ENCODE data around the gene FBXL7. TPM values are rescaled to one million over a fixed set of nuclear protein-coding genes. Genes with fewer than 3 reads are reported as not detected.

Gene FBXL7
- total RNA-seq, 4 donors from 2014 or later = 2.1 to 25.6 (median 6.5) TPM

DNA sequence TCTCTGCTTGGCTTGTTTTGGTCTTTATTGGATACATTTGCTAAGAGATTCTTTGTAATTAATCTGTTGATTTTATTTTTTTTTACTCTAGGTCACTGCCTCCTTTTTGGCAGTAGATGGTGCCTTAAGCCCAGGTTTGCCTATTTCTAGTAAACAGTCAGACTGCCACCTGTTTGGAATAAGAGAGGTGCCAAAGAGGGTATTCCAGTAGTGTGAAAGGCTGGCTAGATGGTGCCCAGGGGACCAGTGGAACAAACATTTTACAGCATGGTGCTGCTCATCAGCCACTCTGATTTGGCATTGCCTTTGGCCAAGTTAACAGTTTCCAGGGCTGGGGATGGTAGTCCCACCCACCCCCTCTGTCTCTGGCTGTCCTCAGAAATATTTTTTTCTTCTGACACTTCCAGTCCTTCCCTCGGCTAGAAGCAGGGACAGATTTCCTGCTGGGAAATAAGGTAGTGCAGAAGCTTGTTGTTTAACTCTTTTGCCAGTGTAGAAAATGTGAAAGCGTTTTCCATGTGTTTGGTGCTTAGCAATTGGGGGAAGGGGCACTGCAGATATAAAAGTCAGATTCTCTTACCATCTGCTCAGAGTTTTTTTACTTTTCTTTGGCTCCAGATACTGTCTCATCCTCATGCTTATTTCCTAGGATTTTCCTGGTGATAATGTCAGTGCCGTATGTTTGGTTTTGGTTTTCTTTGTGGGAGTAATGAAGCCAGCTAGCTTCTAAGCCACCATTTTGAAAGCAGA lies 36.6 kb upstream of the FBXL7 start:
- H3K27me3 ChIP-seq = no peaks in the 10 kb centered on the region
- no peak for TF ChIP-seq POLR2A (IDR thresholded peaks at IDR 0.05)
- TF ChIP-seq, protein P1, sequence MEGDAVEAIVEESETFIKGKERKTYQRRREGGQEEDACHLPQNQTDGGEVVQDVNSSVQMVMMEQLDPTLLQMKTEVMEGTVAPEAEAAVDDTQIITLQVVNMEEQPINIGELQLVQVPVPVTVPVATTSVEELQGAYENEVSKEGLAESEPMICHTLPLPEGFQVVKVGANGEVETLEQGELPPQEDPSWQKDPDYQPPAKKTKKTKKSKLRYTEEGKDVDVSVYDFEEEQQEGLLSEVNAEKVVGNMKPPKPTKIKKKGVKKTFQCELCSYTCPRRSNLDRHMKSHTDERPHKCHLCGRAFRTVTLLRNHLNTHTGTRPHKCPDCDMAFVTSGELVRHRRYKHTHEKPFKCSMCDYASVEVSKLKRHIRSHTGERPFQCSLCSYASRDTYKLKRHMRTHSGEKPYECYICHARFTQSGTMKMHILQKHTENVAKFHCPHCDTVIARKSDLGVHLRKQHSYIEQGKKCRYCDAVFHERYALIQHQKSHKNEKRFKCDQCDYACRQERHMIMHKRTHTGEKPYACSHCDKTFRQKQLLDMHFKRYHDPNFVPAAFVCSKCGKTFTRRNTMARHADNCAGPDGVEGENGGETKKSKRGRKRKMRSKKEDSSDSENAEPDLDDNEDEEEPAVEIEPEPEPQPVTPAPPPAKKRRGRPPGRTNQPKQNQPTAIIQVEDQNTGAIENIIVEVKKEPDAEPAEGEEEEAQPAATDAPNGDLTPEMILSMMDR (IDR thresholded peaks at IDR 0.05) = peak in 1 of 6 experiments; percentile 13
- no peak overlapping the region for H3K27ac ChIP-seq
- H3K4me1 ChIP-seq = no peaks in the 10 kb centered on the region
- no peak for DNase-seq
- H3K36me3 ChIP-seq = no peaks in the 10 kb centered on the region
- H3K4me3 ChIP-seq = no peak overlapping the region
- H3K9me3 ChIP-seq = no peaks in the 10 kb centered on the region

DNA sequence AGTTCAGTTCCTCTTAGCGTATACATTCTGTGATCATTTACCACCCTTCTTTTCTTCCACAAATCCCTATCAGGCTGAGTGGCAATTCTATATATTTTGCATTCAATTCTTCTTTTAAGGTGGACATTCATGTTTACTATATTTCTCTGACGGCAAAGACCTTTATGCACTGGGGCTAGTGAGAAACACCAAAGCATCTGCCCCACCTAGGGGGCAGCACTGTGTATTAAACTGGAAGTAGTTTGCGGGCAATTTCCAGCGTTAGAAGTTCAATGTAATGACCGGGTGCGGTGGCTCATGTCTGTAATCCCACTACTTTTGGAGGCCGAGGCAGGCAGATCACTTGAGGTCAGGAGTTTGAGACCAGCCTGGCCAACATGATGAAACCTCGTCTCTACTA lies 27.9 kb upstream of the FBXL7 start:
- no peaks in the 10 kb centered on the region for H3K9me3 ChIP-seq
- H3K36me3 ChIP-seq = no peaks in the 10 kb centered on the region
- H3K27me3 ChIP-seq = no peaks in the 10 kb centered on the region
- no peak overlapping the region for H3K27ac ChIP-seq
- H3K4me3 ChIP-seq = no peak overlapping the region
- no peak for TF ChIP-seq POLR2A (IDR thresholded peaks at IDR 0.05)
- TF ChIP-seq, protein P1 (IDR thresholded peaks at IDR 0.05) = no peak
- no peak for DNase-seq
- H3K4me1 ChIP-seq = no peaks in the 10 kb centered on the region

DNA sequence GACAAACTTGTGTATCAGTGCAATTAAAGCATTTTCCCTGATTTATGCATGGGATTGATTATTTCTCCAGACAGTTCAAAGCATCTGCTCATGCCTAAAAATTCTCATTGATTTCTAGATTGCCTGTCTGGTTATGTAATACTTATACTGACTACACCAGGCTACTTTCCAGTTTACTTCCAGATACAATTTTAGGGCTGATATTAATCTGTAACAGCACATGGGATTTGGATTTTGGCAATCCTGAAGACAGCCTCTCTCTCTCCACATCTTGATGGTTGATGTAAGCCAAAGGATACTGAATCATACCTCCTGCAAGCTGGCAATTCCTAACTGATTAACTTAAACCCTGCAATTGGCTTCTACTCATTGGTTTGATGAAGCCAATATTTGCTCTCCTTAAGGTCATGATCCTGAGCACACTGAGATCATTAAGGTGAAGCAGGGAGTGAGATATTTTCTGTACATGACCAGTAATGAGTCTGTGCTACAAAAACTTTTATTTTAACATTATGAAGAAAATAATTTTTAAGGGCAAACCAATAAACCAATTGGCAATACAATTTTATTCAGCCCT lies 25.7 kb upstream of the FBXL7 start:
- no peaks in the 10 kb centered on the region for H3K27me3 ChIP-seq
- no peaks in the 10 kb centered on the region for H3K4me1 ChIP-seq
- H3K27ac ChIP-seq = no peak overlapping the region
- TF ChIP-seq, protein P1 (IDR thresholded peaks at IDR 0.05) = no peak
- no peak for TF ChIP-seq POLR2A (IDR thresholded peaks at IDR 0.05)
- H3K9me3 ChIP-seq = no peaks in the 10 kb centered on the region
- no peak overlapping the region for H3K4me3 ChIP-seq
- H3K36me3 ChIP-seq = no peaks in the 10 kb centered on the region
- no peak for DNase-seq

DNA sequence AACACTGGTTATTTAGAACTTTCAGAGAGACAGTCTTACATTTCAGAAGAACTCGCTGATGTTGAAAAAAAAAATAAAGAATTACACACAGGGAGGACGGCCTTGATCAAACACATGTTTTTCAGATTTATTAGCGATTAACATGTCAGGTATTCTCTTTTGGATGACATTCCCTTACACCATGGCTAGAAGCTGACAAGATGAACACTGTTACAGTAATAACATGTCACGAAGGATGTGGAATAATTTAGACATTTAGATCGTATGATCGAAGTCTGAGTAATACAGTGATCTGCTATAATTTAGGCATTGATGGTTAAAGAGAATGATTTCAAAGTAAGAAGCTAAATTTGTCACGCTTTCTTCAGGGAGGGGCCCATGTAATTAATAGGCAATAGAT lies 24.6 kb upstream of the FBXL7 start:
- no peak for TF ChIP-seq POLR2A (IDR thresholded peaks at IDR 0.05)
- TF ChIP-seq, protein P1 (IDR thresholded peaks at IDR 0.05) = no peak
- Histone ChIP-seq H3K4me1 (no peaks in the 10 kb centered on the region), H3K36me3 (no peaks in the 10 kb centered on the region), H3K27ac (no peak overlapping the region), H3K4me3 (no peak overlapping the region), H3K9me3 (no peaks in the 10 kb centered on the region), H3K27me3 (no peaks in the 10 kb centered on the region)
- no peak for DNase-seq

DNA sequence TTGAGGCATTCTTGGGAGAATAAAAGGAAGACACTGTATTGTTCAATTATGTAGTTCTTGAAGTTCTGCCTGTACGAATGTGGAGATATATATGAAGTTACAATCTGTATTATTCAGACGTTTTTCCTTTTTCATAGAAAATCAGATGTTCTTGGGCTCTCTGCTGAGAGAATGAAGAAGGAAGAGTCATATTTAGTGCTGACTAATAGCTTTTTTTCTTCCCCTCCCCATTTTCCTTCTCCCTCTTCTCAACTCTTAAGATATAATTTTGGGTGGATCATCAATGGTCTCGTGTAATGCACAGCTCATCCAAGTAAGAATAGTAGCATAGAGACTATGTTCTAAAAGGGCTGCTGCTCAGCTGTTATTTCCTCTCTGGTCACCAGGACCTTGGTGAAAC lies 23.0 kb upstream of the FBXL7 start:
- TF ChIP-seq POLR2A (IDR thresholded peaks at IDR 0.05) = no peak
- TF ChIP-seq, protein P1 (IDR thresholded peaks at IDR 0.05) = no peak
- H3K4me1 ChIP-seq = no peaks in the 10 kb centered on the region

More for the DNA sequence above, 23.0 kb upstream of the FBXL7 start:
- Histone ChIP-seq H3K27ac (no peak overlapping the region), H3K36me3 (no peaks in the 10 kb centered on the region), H3K27me3 (no peaks in the 10 kb centered on the region), H3K4me3 (no peak overlapping the region), H3K9me3 (no peaks in the 10 kb centered on the region)
- DNase-seq = no peak
